ENCODE measurements around the gene THUMPD2. TPM values are rescaled to one million over a fixed set of nuclear protein-coding genes. Genes with fewer than 3 reads are reported as not detected.

Gene THUMPD2
- total RNA-seq, 2 donors from 2014 or later, result 8.0 to 8.3 TPM

GRCh38 chr2:39779341-39779851 is 338 bp upstream of the THUMPD2 start:
- H3K27ac ChIP-seq, result no peak overlapping the region
- H3K9me3 ChIP-seq, result no peaks in the 10 kb centered on the region
- H3K36me3 ChIP-seq, result no peaks in the 10 kb centered on the region
- DNase-seq, result no peak
- intact Hi-C loops (cut with DNase I), result no loop called here
- peak overlapping the region; percentile 83 to 93 for H3K9ac ChIP-seq (ENCODE audit: low read depth in 2 of 2, low read length in 2 of 2)
- H3K4me1 ChIP-seq, result peaks cover 9% of the 10 kb centered on the region
- H3K4me3 ChIP-seq, result peak overlapping the region; percentile 91
- H3K27me3 ChIP-seq, result no peaks in the 10 kb centered on the region
- no peak for TF ChIP-seq CTCF (IDR thresholded peaks at IDR 0.05)

- Histone ChIP-seq H3K4me1 (peaks cover 9% of the 10 kb centered on the region), H3K27ac (peak overlapping the region; percentile 71), H3K4me3 (peak overlapping the region; percentile 91), H3K9me3 (no peaks in the 10 kb centered on the region), H3K36me3 (no peaks in the 10 kb centered on the region), H3K9ac (ENCODE audit: low read depth in 2 of 2, low read length in 2 of 2) (peak overlapping the region; percentile 83 to 93), H3K27me3 (no peaks in the 10 kb centered on the region)
- intact Hi-C loops (cut with DNase I), result no loop called here
- no peak for DNase-seq
- TF ChIP-seq CTCF (IDR thresholded peaks at IDR 0.05), result no peak
Observed at GRCh38 chr2:39778233-39778632, 825 bp downstream of the THUMPD2 start.

GRCh38 chr2:39772812-39773152 is 6.3 kb downstream of the THUMPD2 start:
- no peak overlapping the region for H3K9ac ChIP-seq (ENCODE audit: low read depth in 2 of 2, low read length in 2 of 2)
- no peaks in the 10 kb centered on the region for H3K9me3 ChIP-seq
- H3K36me3 ChIP-seq, result no peaks in the 10 kb centered on the region
- H3K27me3 ChIP-seq, result no peaks in the 10 kb centered on the region
- peaks cover 5% of the 10 kb centered on the region for H3K4me1 ChIP-seq
- H3K4me3 ChIP-seq, result no peak overlapping the region
- intact Hi-C loops (cut with DNase I), result no loop called here
- no peak for TF ChIP-seq CTCF (IDR thresholded peaks at IDR 0.05)
- no peak for DNase-seq
- no peak overlapping the region for H3K27ac ChIP-seq

- no peak for TF ChIP-seq CTCF (IDR thresholded peaks at IDR 0.05)
- H3K9ac ChIP-seq (ENCODE audit: low read depth in 2 of 2, low read length in 2 of 2), result no peak overlapping the region
- H3K4me3 ChIP-seq, result no peak overlapping the region
- no peaks in the 10 kb centered on the region for H3K4me1 ChIP-seq
- DNase-seq, result no peak
- H3K27ac ChIP-seq, result no peak overlapping the region
- H3K36me3 ChIP-seq, result no peaks in the 10 kb centered on the region
- H3K9me3 ChIP-seq, result no peaks in the 10 kb centered on the region
- H3K27me3 ChIP-seq, result no peaks in the 10 kb centered on the region
- intact Hi-C loops (cut with DNase I), result no loop called here
Observed at GRCh38 chr2:39772086-39772811, 6.8 kb downstream of the THUMPD2 start.

- no peak overlapping the region for H3K27ac ChIP-seq
- no peak overlapping the region for H3K9ac ChIP-seq (ENCODE audit: low read depth in 2 of 2, low read length in 2 of 2)
- no peaks in the 10 kb centered on the region for H3K27me3 ChIP-seq
- H3K9me3 ChIP-seq, result no peaks in the 10 kb centered on the region
- H3K36me3 ChIP-seq, result no peaks in the 10 kb centered on the region
- H3K4me1 ChIP-seq, result no peaks in the 10 kb centered on the region
- DNase-seq, result no peak
- no peak overlapping the region for H3K4me3 ChIP-seq
- TF ChIP-seq CTCF (IDR thresholded peaks at IDR 0.05), result no peak
- intact Hi-C loops (cut with DNase I), result no loop called here
Observed at GRCh38 chr2:39762448-39762847, 16.6 kb downstream of the THUMPD2 start.

All from colonic mucosa (tissue), 4 donors.